Panc1 (cell line): ENCODE results near the gene IFNG. TPM values are rescaled to one million over a fixed set of nuclear protein-coding genes. Genes with fewer than 3 reads are reported as not detected.
"Not testable (repeated sequence)": the region's sequence is repeated elsewhere in the genome, so short reads cannot be mapped to it uniquely, and the experiment has no call there.

ENCODE experiments used
- ATAC-seq: fragments of 200-7000 bp; cut with Tn5 transposase; 2 replicates; pipeline ENCODE4 v1.9.1; 2020; ENCODE audit warnings: mild to moderate bottlenecking, moderate library complexity
- Bru-seq: library from RNA; stranded (reverse); fragments of 400-500 nt; gene quantifications from one replicate; lab custom pipeline; 2021; lab: Mats Ljungman, UMichigan
- BruChase-seq, 2 experiments: library from RNA; stranded (reverse); fragments of 400-500 nt; gene quantifications; one replicate each; lab custom pipeline; 2021; lab: Mats Ljungman, UMichigan
- BruUV-seq: library from RNA; stranded (reverse); fragments of 400-500 nt; replicated peaks from 2 replicates; lab custom pipeline; 2021; lab: Mats Ljungman, UMichigan
- CTCF ChIA-PET: fragments of 300-600 bp; sonication (Branson Sonifier 250); formaldehyde crosslinking; loops from one replicate; lab custom pipeline; 2022; ENCODE audit warnings: antibody characterized with exemption; lab: Charles Lee
- POLR2A ChIA-PET: fragments of 300-600 bp; sonication (Branson Sonifier 250); formaldehyde crosslinking; loops from one replicate; lab custom pipeline; 2022; ENCODE audit warnings: antibody characterized with exemption; lab: Charles Lee
- DNase-seq: peaks from one replicate; pipeline ENCODE4 v3.0.0-alpha.2; 2010; ENCODE audit warnings: low read depth, low spot score
- H3K27ac ChIP-seq: 2 replicates; pipeline ENCODE4 v1.5.1; 2011; ENCODE audit warnings: mild to moderate bottlenecking, low read length, inconsistent platforms
- H3K27me3 ChIP-seq: fragments of 200-500 bp; sonication (Bioruptor generic); 2 replicates; pipeline ENCODE4 v1.6.0; 2014; ENCODE audit warnings: low read length, inconsistent platforms; ENCODE audit not compliant: control insufficient read depth, insufficient read depth
- H3K36me3 ChIP-seq: fragments of 200-500 bp; sonication (Bioruptor generic); 2 replicates; pipeline ENCODE4 v1.5.1; 2014; ENCODE audit warnings: inconsistent platforms, mild to moderate bottlenecking, low read length, moderate library complexity; ENCODE audit not compliant: control insufficient read depth, insufficient read depth
- H3K4me1 ChIP-seq: 2 replicates; pipeline ENCODE4 v1.5.1; 2011; ENCODE audit warnings: inconsistent platforms, mild to moderate bottlenecking, low read length, moderate library complexity; ENCODE audit not compliant: control insufficient read depth, insufficient read depth
- H3K4me3 ChIP-seq, 2 experiments: 2 replicates each; pipeline ENCODE4 v1.5.1; 2011 to 2012; ENCODE audit warnings: low read depth in 2 of 2, low read length in 2 of 2, mild to moderate bottlenecking in 2 of 2, inconsistent platforms in 1 of 2, moderate library complexity in 1 of 2
- H3K9me3 ChIP-seq: fragments of 200-500 bp; sonication (Bioruptor generic); 2 replicates; pipeline ENCODE4 v1.5.1; 2014; ENCODE audit warnings: low read depth, mild to moderate bottlenecking, inconsistent platforms, low read length, moderate library complexity; ENCODE audit not compliant: control insufficient read depth, insufficient read depth
- CTCF ChIP-seq: fragments of 450-650 bp; IDR thresholded peaks from 2 replicates; pipeline ENCODE4 v1.5.1; 2017; ENCODE audit warnings: mild to moderate bottlenecking
- POLR2AphosphoS5 ChIP-seq: IDR thresholded peaks from 2 replicates; pipeline ENCODE4 v1.6.1; 2012; ENCODE audit warnings: mild to moderate bottlenecking, low read depth, low read length, moderate library complexity
- SIN3A ChIP-seq: IDR thresholded peaks from 2 replicates; pipeline ENCODE4 v1.6.1; 2012; ENCODE audit warnings: low read depth, mild to moderate bottlenecking, low read length, moderate library complexity, borderline replicate concordance; ENCODE audit not compliant: insufficient read depth
- TCF7L2 ChIP-seq: IDR thresholded peaks from 2 replicates; pipeline ENCODE4 v1.6.1; 2011; ENCODE audit warnings: mild to moderate bottlenecking, low read depth, low read length, inconsistent platforms
- in situ Hi-C: cut with HindIII; loops from 2 replicates; pipeline ENCODE4 v1.10.0; 2016; ENCODE audit warnings: low sequenced_read_pairs, low pct_unique_long_range_greater_than_20kb
- intact Hi-C: fragments of 100-400 bp; cut with micrococcal nuclease; formaldehyde crosslinking; loops from one replicate; pipeline ENCODE4 v1.10.0; 2022; ENCODE audit not compliant: unreplicated experiment
- long read RNA-seq: library from polyadenylated mRNA; unstranded; transcript quantifications from one replicate; pipeline ENCODE4 v2.0.0, GENCODE V29; 2021; ENCODE audit not compliant: unreplicated experiment
- polyA plus RNA-seq: library from polyadenylated mRNA; unstranded; fragments of >200 nt; gene quantifications from one replicate; pipeline ENCODE4 v1.2.1, GENCODE V29; 2012; ENCODE audit warnings: missing spikeins; ENCODE audit not compliant: insufficient read length
- total RNA-seq: library from RNA; stranded (reverse); gene quantifications from one replicate; pipeline ENCODE4 v1.2.1, GENCODE V29; 2021; ENCODE audit not compliant: unreplicated experiment
- TF ChIP-seq, protein P1 (sequence below), 2 experiments: IDR thresholded peaks; 2 replicates each; pipeline ENCODE4 v1.6.1; 2011 to 2012; ENCODE audit warnings: low read depth in 2 of 2, control low read depth in 1 of 2, low read length in 1 of 2, mild to moderate bottlenecking in 1 of 2, moderate library complexity in 1 of 2; ENCODE audit not compliant: insufficient read depth in 1 of 2

Gene IFNG
- total RNA-seq (0.33 TPM), Bru-seq, nascent RNA (not detected), BruChase-seq, experiment 1, labeled RNA remaining after a 2-hour chase (not detected), BruChase-seq, experiment 2, labeled RNA remaining after a 6-hour chase (not detected)
- not detected for polyA plus RNA-seq
- long read RNA-seq: 0 reads

GRCh38 chr12:68159681-68160304, at the start of gene IFNG:
TSS of gene IFNG (minus strand) at chr12:68159740. CDS start at chr12:68159615, 125 bp downstream.
- Histone ChIP-seq H3K27ac (no peak within 1 kb of the TSS), H3K4me1 (no peaks in the 10 kb centered on the region), H3K36me3 (no peaks in the 10 kb centered on the region), H3K27me3 (peaks cover 7% of the 10 kb centered on the region; the same call in 1 of the 2 replicates), H3K4me3 (no peak within 1 kb of the TSS), H3K9me3 (no peaks in the 10 kb centered on the region)
- no TSS peak for BruUV-seq
- intact Hi-C loops: no loop called here
- DNase-seq (no peak), ATAC-seq (no peak)
- ChIA-PET CTCF (no interaction called here), POLR2A (no interaction called here)
- in situ Hi-C loops: no loop called here
- TF ChIP-seq, protein P1, sequence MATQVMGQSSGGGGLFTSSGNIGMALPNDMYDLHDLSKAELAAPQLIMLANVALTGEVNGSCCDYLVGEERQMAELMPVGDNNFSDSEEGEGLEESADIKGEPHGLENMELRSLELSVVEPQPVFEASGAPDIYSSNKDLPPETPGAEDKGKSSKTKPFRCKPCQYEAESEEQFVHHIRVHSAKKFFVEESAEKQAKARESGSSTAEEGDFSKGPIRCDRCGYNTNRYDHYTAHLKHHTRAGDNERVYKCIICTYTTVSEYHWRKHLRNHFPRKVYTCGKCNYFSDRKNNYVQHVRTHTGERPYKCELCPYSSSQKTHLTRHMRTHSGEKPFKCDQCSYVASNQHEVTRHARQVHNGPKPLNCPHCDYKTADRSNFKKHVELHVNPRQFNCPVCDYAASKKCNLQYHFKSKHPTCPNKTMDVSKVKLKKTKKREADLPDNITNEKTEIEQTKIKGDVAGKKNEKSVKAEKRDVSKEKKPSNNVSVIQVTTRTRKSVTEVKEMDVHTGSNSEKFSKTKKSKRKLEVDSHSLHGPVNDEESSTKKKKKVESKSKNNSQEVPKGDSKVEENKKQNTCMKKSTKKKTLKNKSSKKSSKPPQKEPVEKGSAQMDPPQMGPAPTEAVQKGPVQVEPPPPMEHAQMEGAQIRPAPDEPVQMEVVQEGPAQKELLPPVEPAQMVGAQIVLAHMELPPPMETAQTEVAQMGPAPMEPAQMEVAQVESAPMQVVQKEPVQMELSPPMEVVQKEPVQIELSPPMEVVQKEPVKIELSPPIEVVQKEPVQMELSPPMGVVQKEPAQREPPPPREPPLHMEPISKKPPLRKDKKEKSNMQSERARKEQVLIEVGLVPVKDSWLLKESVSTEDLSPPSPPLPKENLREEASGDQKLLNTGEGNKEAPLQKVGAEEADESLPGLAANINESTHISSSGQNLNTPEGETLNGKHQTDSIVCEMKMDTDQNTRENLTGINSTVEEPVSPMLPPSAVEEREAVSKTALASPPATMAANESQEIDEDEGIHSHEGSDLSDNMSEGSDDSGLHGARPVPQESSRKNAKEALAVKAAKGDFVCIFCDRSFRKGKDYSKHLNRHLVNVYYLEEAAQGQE (IDR thresholded peaks at IDR 0.05; ENCODE audit: insufficient read depth in 1 of 2, low read depth in 2 of 2, low read length in 1 of 2): no peak
- TF ChIP-seq SIN3A (no peak), POLR2AphosphoS5 (no peak), TCF7L2 (no peak)

GRCh38 chr12:68209048-68209728, 49.6 kb upstream of the IFNG start:
- BruUV-seq, CTCF ChIA-PET, H3K9me3 ChIP-seq, DNase-seq, H3K27me3 ChIP-seq, ATAC-seq, H3K27ac ChIP-seq, POLR2A ChIA-PET, in situ Hi-C loops, H3K4me1 ChIP-seq, intact Hi-C loops, H3K36me3 ChIP-seq, H3K4me3 ChIP-seq: not testable (repeated sequence)

DNA sequence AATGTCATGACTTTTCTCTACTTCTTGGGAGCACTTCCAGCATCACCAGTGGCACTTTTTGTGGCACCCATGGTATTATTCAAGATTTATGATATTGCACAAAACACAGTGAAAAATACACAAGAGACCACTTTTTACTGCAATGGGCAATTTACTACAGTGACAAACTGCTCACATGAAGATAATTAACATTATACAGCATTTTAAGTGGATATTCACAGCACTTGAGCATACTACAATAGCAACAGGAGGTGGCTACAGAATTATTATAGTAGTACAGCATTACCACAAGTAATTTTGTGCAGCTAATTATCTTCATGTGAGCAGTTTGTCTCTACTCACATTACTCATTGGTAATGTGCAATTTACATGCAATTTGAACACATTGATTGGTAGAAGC, 47.7 kb upstream of the IFNG start:
- ATAC-seq (no peak), DNase-seq (no peak)
- TF ChIP-seq, protein P1 (IDR thresholded peaks at IDR 0.05; ENCODE audit: insufficient read depth in 1 of 2, low read depth in 2 of 2, low read length in 1 of 2): no peak
- no peak for TF ChIP-seq CTCF
- TF ChIP-seq SIN3A: no peak
- no peak for TF ChIP-seq TCF7L2
- TF ChIP-seq POLR2AphosphoS5: no peak
- no peak overlapping the region for H3K4me3 ChIP-seq
- H3K4me1 ChIP-seq: no peaks in the 10 kb centered on the region; the same call in 1 of the 2 replicates
- no TSS peak for BruUV-seq
- H3K9me3 ChIP-seq: no peaks in the 10 kb centered on the region
- H3K36me3 ChIP-seq: no peaks in the 10 kb centered on the region
- H3K27me3 ChIP-seq: no peaks in the 10 kb centered on the region
- in situ Hi-C loops: no loop called here
- ChIA-PET POLR2A (no interaction called here), CTCF (no interaction called here)
- intact Hi-C loops: no loop called here
- H3K27ac ChIP-seq: no peak overlapping the region
